DOHH2 (cell line): ENCODE data around the gene FAM180A.

Source experiments
- H3F3A ChIP-seq: fragments of 200-600 bp; sonication (generic), shearing (Covaris generic); 2 replicates; pipeline ENCODE4 v1.6.0; 2016; ENCODE audit warnings: antibody characterized with exemption, mild to moderate bottlenecking; ENCODE audit not compliant: control insufficient read depth, insufficient read depth
- H3K27ac ChIP-seq: fragments of 200-600 bp; sonication (generic); 2 replicates; pipeline ENCODE4 v1.5.1; 2014; ENCODE audit warnings: low read depth, mild to moderate bottlenecking, low read length, moderate library complexity
- H3K27me3 ChIP-seq: fragments of 200-600 bp; sonication (generic); 2 replicates; pipeline ENCODE4 v1.6.1; 2014; ENCODE audit warnings: mild to moderate bottlenecking, low read length, mixed read lengths; ENCODE audit not compliant: control insufficient read depth
- H3K36me3 ChIP-seq: fragments of 200-600 bp; sonication (generic); 2 replicates; pipeline ENCODE4 v1.6.1; 2014; ENCODE audit warnings: mild to moderate bottlenecking, low read length, moderate library complexity, mixed read lengths; ENCODE audit not compliant: control insufficient read depth
- H3K4me1 ChIP-seq: fragments of 200-600 bp; sonication (generic); 2 replicates; pipeline ENCODE4 v1.6.1; 2014; ENCODE audit warnings: mild to moderate bottlenecking, low read length, mixed read lengths; ENCODE audit not compliant: control insufficient read depth
- H3K4me2 ChIP-seq: fragments of 200-600 bp; sonication (generic); 2 replicates; pipeline ENCODE4 v1.6.0; 2014; ENCODE audit warnings: mild to moderate bottlenecking, low read length, moderate library complexity
- H3K4me3 ChIP-seq: fragments of 200-600 bp; sonication (generic); 2 replicates; pipeline ENCODE4 v1.5.1; 2014; ENCODE audit warnings: mild to moderate bottlenecking, low read length, mixed read lengths
- H3K79me2 ChIP-seq: fragments of 200-600 bp; sonication (generic); 2 replicates; pipeline ENCODE4 v1.6.1; 2014; ENCODE audit warnings: mild to moderate bottlenecking, low read length, mixed read lengths; ENCODE audit not compliant: control insufficient read depth
- H3K9me2 ChIP-seq: fragments of 200-600 bp; sonication (generic); replicated peaks from 2 replicates; pipeline ENCODE4 v1.6.1; 2014; ENCODE audit warnings: mild to moderate bottlenecking, low read length, mixed read lengths; ENCODE audit not compliant: control insufficient read depth
- H3K9me3 ChIP-seq: fragments of 200-600 bp; sonication (generic); 2 replicates; pipeline ENCODE4 v1.6.1; 2014; ENCODE audit warnings: antibody characterized with exemption, low read length, mixed read lengths; ENCODE audit not compliant: control insufficient read depth, insufficient read depth
- H4K20me1 ChIP-seq: fragments of 200-600 bp; sonication (generic); 2 replicates; pipeline ENCODE4 v1.6.0; 2014; ENCODE audit warnings: low read depth, mild to moderate bottlenecking, antibody characterized with exemption, low read length, moderate library complexity; ENCODE audit not compliant: control insufficient read depth, insufficient read depth
- CTCF ChIP-seq: fragments of 200-600 bp; sonication (generic); IDR thresholded peaks from one replicate; pipeline ENCODE4 v1.5.1; 2014; ENCODE audit warnings: antibody characterized with exemption, mild to moderate bottlenecking, low read depth, low read length; ENCODE audit not compliant: poor library complexity, severe bottlenecking
- EZH2phosphoT487 ChIP-seq: fragments of 200-600 bp; sonication (generic); IDR thresholded peaks from 2 replicates; pipeline ENCODE4 v1.6.1; 2017; ENCODE audit warnings: borderline replicate concordance, mild to moderate bottlenecking, antibody characterized with exemption, low read length, moderate library complexity, mixed read lengths

FAM180A gene

GRCh38 chr7:135719688-135720087 is 28.9 kb downstream of the FAM180A start:
- no peak for TF ChIP-seq CTCF
- no peak for TF ChIP-seq EZH2phosphoT487

DNA sequence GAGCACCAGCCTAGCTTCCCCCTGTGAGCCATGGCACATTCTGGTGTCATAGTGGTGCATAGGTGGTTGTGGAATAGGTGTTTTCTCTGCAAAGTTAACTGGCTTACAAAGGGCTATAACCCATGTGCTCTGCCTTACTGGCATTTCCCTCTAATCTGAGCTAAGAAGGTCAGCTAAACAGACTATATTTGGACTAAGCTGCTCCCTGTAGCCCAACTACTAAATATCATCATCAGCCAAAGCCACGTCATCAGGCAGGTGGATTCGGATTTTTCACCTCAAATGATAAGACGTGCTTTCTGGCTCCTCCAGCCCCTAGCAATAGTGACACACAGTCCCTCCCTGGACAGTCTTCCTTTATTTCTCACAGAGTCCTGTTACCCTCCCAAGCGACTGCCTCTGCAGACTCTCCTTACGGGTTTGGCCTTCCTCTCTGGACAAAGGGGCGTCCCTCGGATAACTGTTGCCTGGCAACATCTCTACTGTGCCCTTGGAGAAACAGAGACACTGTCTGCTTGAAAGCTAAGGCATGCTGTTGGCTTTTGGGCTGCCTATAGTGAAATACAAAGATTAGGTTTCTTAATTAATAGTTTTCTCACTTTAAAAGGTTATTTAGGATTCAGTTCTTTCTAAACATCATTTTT is 29.7 kb downstream of the FAM180A start:
- H3K4me3 ChIP-seq, result no peak overlapping the region
- H3K4me1 ChIP-seq, result no peaks in the 10 kb centered on the region
- H4K20me1 ChIP-seq, result no peaks in the 10 kb centered on the region
- no peaks in the 10 kb centered on the region for H3K9me3 ChIP-seq
- no peaks in the 10 kb centered on the region for H3K79me2 ChIP-seq
- H3K27ac ChIP-seq, result no peak overlapping the region
- H3K9me2 ChIP-seq, result no peaks in the 10 kb centered on the region
- H3K4me2 ChIP-seq, result no peak overlapping the region
- TF ChIP-seq EZH2phosphoT487 (no peak), CTCF (no peak)
- 0 out of 2 replicates have a peak, but pooled peaks cover 5% of the 10 kb centered on the region for H3K27me3 ChIP-seq
- H3K36me3 ChIP-seq, result no peaks in the 10 kb centered on the region
- H3F3A ChIP-seq, result no peaks in the 10 kb centered on the region

More at GRCh38 chr7:135719688-135720087, 28.9 kb downstream of the FAM180A start:
- no peaks in the 10 kb centered on the region for H3K4me1 ChIP-seq
- H3K27ac ChIP-seq, result no peak overlapping the region
- no peak overlapping the region for H3K4me2 ChIP-seq
- H3K9me2 ChIP-seq, result no peaks in the 10 kb centered on the region
- no peaks in the 10 kb centered on the region for H3K9me3 ChIP-seq
- H3K36me3 ChIP-seq, result no peaks in the 10 kb centered on the region
- H4K20me1 ChIP-seq, result no peaks in the 10 kb centered on the region
- 0 out of 2 replicates have a peak, but pooled peaks cover 5% of the 10 kb centered on the region for H3K27me3 ChIP-seq
- no peaks in the 10 kb centered on the region for H3F3A ChIP-seq
- H3K4me3 ChIP-seq, result no peak overlapping the region
- H3K79me2 ChIP-seq, result no peaks in the 10 kb centered on the region

DNA sequence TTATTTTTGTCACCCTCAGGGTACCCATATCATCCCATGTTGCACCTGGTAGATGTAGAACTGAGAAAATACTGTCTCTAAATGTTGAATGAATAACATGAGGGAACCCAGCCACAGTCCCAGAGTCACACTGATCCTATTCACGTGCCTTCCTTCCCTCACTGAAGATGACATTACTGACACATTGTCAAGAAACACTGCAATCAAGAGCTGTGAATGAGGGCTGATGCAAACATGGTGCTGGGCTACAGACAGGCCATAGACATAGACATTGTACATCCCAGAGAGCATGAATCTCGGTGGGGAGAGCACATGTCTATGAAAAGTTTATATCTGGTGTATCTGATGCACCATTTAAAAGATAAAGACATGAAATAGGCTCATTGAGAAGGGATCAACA is 30.4 kb downstream of the FAM180A start:
- Histone ChIP-seq H3K9me2 (no peaks in the 10 kb centered on the region), H3K4me3 (no peak overlapping the region), H3K4me2 (no peak overlapping the region), H3K4me1 (no peaks in the 10 kb centered on the region), H3K9me3 (no peaks in the 10 kb centered on the region), H4K20me1 (no peaks in the 10 kb centered on the region), H3K36me3 (no peaks in the 10 kb centered on the region), H3K79me2 (no peaks in the 10 kb centered on the region), H3K27me3 (0 out of 2 replicates have a peak, but pooled peaks cover 5% of the 10 kb centered on the region), H3F3A (no peaks in the 10 kb centered on the region), H3K27ac (no peak overlapping the region)
- TF ChIP-seq EZH2phosphoT487 (no peak), CTCF (no peak)
